Measurements from ENCODE around the gene APOC4.

- TF ChIP-seq CHD4 (IDR thresholded peaks at IDR 0.05; ENCODE audit: borderline replicate concordance): no peak
- no peak for TF ChIP-seq SMC3 (IDR thresholded peaks at IDR 0.05)
- TF ChIP-seq MAX (IDR thresholded peaks at IDR 0.05): no peak
- no peak for TF ChIP-seq POLR2A (IDR thresholded peaks at IDR 0.05; ENCODE audit: low read length)
- no peak for TF ChIP-seq NPAS2 (CRISPR knock-in tag; IDR thresholded peaks at IDR 0.05; ENCODE audit: borderline replicate concordance)
- TF ChIP-seq CTCF (IDR thresholded peaks at IDR 0.05): no peak
These were observed 50.5 kb downstream of the APOC4 start for GRCh38 chr19:44992336-44993163.

Data from A549 (cell line).